GM23338 (cell line): ENCODE data around the gene ARAP1. TPM values are rescaled to one million over a fixed set of nuclear protein-coding genes. Genes with fewer than 3 reads are reported as not detected.

Experiments
- ATAC-seq: fragments of 200-7000 bp; cut with Tn5 transposase; 3 replicates; pipeline ENCODE4 v1.9.1; 2020
- DNase-seq: peaks from one replicate; pipeline ENCODE4 v3.0.0-alpha.2; 2015; ENCODE audit warnings: low spot score
- H2AFZ ChIP-seq: fragments of 200-600 bp; sonication (generic); 2 replicates; pipeline ENCODE4 v1.8.0; 2016; ENCODE audit warnings: antibody characterized with exemption, mild to moderate bottlenecking, moderate library complexity
- H3F3A ChIP-seq: fragments of 200-600 bp; sonication (generic); replicated peaks from 2 replicates; pipeline ENCODE4 v1.8.0; 2017; ENCODE audit warnings: antibody characterized with exemption, mixed run types, low read depth
- H3K27ac ChIP-seq: fragments of 200-600 bp; sonication (generic); 2 replicates; pipeline ENCODE4 v1.6.1; 2016; ENCODE audit warnings: low read depth
- H3K27me3 ChIP-seq: fragments of 200-600 bp; sonication (generic); 2 replicates; pipeline ENCODE4 v1.8.0; 2016; ENCODE audit warnings: mild to moderate bottlenecking, mixed run types, moderate library complexity; ENCODE audit not compliant: insufficient read depth
- H3K36me3 ChIP-seq: fragments of 200-600 bp; sonication (generic); 2 replicates; pipeline ENCODE4 v1.8.0; 2016; ENCODE audit warnings: mild to moderate bottlenecking; ENCODE audit not compliant: insufficient read depth
- H3K4me1 ChIP-seq: fragments of 200-600 bp; sonication (generic); 2 replicates; pipeline ENCODE4 v1.8.0; 2016; ENCODE audit warnings: mild to moderate bottlenecking, moderate library complexity; ENCODE audit not compliant: insufficient read depth
- H3K4me2 ChIP-seq: fragments of 200-600 bp; sonication (generic); 2 replicates; pipeline ENCODE4 v1.7.1; 2017; ENCODE audit warnings: mixed run types
- H3K4me3 ChIP-seq: fragments of 200-600 bp; sonication (generic); 2 replicates; pipeline ENCODE4 v1.6.1; 2016; ENCODE audit warnings: mixed run types
- H3K79me2 ChIP-seq: fragments of 200-600 bp; sonication (generic); replicated peaks from 2 replicates; pipeline ENCODE4 v1.8.0; 2017; ENCODE audit warnings: mild to moderate bottlenecking; ENCODE audit not compliant: insufficient read depth
- H3K9me2 ChIP-seq: fragments of 200-600 bp; sonication (generic); 2 replicates; pipeline ENCODE4 v1.8.0; 2017; ENCODE audit not compliant: insufficient read depth
- H4K20me1 ChIP-seq: fragments of 200-600 bp; sonication (generic); replicated peaks from 2 replicates; pipeline ENCODE4 v1.8.0; 2017; ENCODE audit warnings: mild to moderate bottlenecking; ENCODE audit not compliant: insufficient read depth
- H3K27ac Mint-ChIP-seq: 2 replicates; pipeline ENCODE4 v1.8.0; 2020; ENCODE audit warnings: inconsistent platforms, mild to moderate bottlenecking, moderate library complexity, mixed read lengths
- H3K27me3 Mint-ChIP-seq: 3 replicates; pipeline ENCODE4 v1.8.0; 2022; ENCODE audit warnings: low read depth, mild to moderate bottlenecking, moderate library complexity, mixed read lengths, inconsistent platforms; ENCODE audit not compliant: insufficient read depth, poor library complexity
- H3K36me3 Mint-ChIP-seq: 3 replicates; pipeline ENCODE4 v1.8.0; 2021; ENCODE audit warnings: low read depth, mild to moderate bottlenecking, inconsistent platforms, moderate library complexity, mixed read lengths
- H3K4me1 Mint-ChIP-seq: 3 replicates; pipeline ENCODE4 v1.8.0; 2020; ENCODE audit warnings: mild to moderate bottlenecking, inconsistent platforms, mixed read lengths
- H3K4me3 Mint-ChIP-seq: 3 replicates; pipeline ENCODE4 v1.8.0; 2021; ENCODE audit warnings: moderate library complexity, mild to moderate bottlenecking, inconsistent platforms, mixed read lengths
- H3K9me3 Mint-ChIP-seq: 3 replicates; pipeline ENCODE4 v1.8.0; 2020; ENCODE audit warnings: moderate library complexity, mild to moderate bottlenecking, inconsistent platforms, mixed read lengths
- CREB1 ChIP-seq: fragments of 250-450 bp; sonication (Bioruptor Pico); IDR thresholded peaks from 2 replicates; pipeline ENCODE4 v1.5.0; 2020; ENCODE audit warnings: low read depth, mild to moderate bottlenecking, moderate library complexity
- EZH2phosphoT487 ChIP-seq: fragments of 200-600 bp; sonication (generic); IDR thresholded peaks from one replicate; pipeline ENCODE4 v1.8.1; 2018; ENCODE audit warnings: antibody characterized with exemption; ENCODE audit not compliant: unreplicated experiment
- JUNB ChIP-seq: IDR thresholded peaks from one replicate; pipeline ENCODE4 v1.6.1; 2016; ENCODE audit warnings: antibody characterized with exemption; ENCODE audit not compliant: unreplicated experiment
- POLR2AphosphoS5 ChIP-seq: IDR thresholded peaks from 2 replicates; pipeline ENCODE4 v1.6.1; 2016; ENCODE audit warnings: antibody characterized with exemption, low read depth
- ZNF331 ChIP-seq: fragments of 250-450 bp; sonication (Bioruptor Pico); IDR thresholded peaks from 2 replicates; pipeline ENCODE4 v1.5.0; 2020; ENCODE audit warnings: low read depth, mild to moderate bottlenecking, moderate library complexity
- polyA plus RNA-seq: library from polyadenylated mRNA; unstranded; fragments of >200 nt; fragmentation: Nextera tagmentation; extraction: Ambion mirVana; gene quantifications from 2 replicates; pipeline ENCODE4 v1.2.1, GENCODE V29; 2016
- total RNA-seq: library from RNA; depleted of rRNA; stranded (reverse); fragments of >200 nt; shearing (Covaris generic); gene quantifications from 2 replicates; pipeline ENCODE4 v1.2.3, GENCODE V29; 2014
- TF ChIP-seq, protein P1 (sequence below): IDR thresholded peaks from one replicate; pipeline ENCODE4 v1.6.1; 2018; ENCODE audit warnings: antibody characterized with exemption; ENCODE audit not compliant: unreplicated experiment

Gene ARAP1
- total and polyA plus RNA-seq, 2 experiments from 2014 or later: 24.5 to 116 TPM

DNA sequence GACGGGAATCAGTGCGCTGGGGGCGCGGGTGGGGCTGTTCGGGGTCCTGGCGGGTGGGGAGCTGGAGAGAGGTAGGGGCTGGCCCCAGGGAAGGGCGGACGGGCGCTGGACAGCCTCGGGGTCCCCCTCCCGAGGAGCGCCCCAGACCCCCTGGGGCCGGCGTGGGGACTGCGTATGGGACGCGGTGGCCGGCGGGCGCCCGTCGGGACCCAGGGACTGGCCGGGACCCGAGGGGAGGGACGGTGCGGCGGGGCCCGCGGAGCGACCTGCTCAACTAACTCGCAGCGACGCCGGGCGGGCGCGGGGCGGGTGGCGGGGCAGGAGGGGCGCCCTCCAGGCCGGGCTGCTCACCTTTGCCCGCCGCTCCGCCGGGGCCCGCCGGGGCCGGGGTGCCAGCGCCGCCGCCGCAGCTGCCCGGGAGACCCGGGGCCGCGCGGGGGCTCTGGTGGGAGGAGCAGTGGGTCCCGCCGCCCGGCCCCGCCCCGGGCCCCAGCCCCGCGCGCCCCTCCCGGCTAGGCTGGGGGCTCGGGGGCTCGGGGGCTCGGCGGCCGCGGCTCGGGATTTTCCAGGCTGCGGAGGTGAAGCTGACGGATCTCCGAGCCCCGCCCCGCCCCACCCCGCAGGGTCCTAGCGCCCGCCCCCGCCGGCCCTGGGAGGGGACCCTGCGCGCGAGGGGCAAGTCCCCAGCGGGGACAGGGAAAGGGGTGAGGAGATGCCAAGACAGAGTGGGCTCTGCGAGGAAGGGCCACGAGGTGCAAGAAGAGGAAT, 29.3 kb upstream of the ARAP1 start:
- peak; percentile 49 for ATAC-seq
- peak; percentile 66 for DNase-seq
- peaks cover 10% of the 10 kb centered on the region; the same call in 1 of the 2 replicates for H3K4me1 ChIP-seq
- H3K4me3 ChIP-seq: peak overlapping the region; percentile 79
- Mint-ChIP-seq H3K9me3 (no peaks in the 10 kb centered on the region), H3K27me3 (peaks cover 13% of the 10 kb centered on the region), H3K4me3 (peak overlapping the region; percentile 79), H3K36me3 (no peaks in the 10 kb centered on the region; the same call in 2 of the 3 replicates), H3K27ac (no peak overlapping the region), H3K4me1 (peaks cover 27% of the 10 kb centered on the region)
- no peaks in the 10 kb centered on the region for H3K79me2 ChIP-seq
- no peak overlapping the region for H3K27ac ChIP-seq
- H4K20me1 ChIP-seq: no peaks in the 10 kb centered on the region
- H3K4me2 ChIP-seq: peak overlapping the region; percentile 89
- no peaks in the 10 kb centered on the region for H3F3A ChIP-seq
- H3K36me3 ChIP-seq: no peaks in the 10 kb centered on the region
- TF ChIP-seq, protein P1, sequence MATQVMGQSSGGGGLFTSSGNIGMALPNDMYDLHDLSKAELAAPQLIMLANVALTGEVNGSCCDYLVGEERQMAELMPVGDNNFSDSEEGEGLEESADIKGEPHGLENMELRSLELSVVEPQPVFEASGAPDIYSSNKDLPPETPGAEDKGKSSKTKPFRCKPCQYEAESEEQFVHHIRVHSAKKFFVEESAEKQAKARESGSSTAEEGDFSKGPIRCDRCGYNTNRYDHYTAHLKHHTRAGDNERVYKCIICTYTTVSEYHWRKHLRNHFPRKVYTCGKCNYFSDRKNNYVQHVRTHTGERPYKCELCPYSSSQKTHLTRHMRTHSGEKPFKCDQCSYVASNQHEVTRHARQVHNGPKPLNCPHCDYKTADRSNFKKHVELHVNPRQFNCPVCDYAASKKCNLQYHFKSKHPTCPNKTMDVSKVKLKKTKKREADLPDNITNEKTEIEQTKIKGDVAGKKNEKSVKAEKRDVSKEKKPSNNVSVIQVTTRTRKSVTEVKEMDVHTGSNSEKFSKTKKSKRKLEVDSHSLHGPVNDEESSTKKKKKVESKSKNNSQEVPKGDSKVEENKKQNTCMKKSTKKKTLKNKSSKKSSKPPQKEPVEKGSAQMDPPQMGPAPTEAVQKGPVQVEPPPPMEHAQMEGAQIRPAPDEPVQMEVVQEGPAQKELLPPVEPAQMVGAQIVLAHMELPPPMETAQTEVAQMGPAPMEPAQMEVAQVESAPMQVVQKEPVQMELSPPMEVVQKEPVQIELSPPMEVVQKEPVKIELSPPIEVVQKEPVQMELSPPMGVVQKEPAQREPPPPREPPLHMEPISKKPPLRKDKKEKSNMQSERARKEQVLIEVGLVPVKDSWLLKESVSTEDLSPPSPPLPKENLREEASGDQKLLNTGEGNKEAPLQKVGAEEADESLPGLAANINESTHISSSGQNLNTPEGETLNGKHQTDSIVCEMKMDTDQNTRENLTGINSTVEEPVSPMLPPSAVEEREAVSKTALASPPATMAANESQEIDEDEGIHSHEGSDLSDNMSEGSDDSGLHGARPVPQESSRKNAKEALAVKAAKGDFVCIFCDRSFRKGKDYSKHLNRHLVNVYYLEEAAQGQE: no peak
- TF ChIP-seq CREB1 (CRISPR knock-in tag) (no peak), EZH2phosphoT487 (no peak), POLR2AphosphoS5 (no peak), ZNF331 (no peak)
- H3K9me2 ChIP-seq: no peaks in the 10 kb centered on the region
- peak overlapping the region; percentile 96 for H2AFZ ChIP-seq
- H3K27me3 ChIP-seq: peaks cover 14% of the 10 kb centered on the region

DNA sequence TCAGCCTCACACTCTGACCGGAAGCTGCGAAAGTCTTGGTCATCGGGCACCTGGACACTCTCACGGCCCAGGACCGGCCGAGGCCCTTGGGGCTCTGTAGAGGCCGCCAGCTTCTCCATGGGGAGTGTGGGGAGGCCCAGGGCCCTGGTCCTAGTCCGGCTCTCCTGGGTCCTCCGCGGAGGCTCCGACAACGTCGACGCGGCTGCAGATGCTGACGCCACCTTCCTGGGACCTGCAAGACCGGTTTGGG, 28.8 kb upstream of the ARAP1 start:
- peaks cover 10% of the 10 kb centered on the region; the same call in 1 of the 2 replicates for H3K4me1 ChIP-seq
- H3K4me2 ChIP-seq: peak overlapping the region; percentile 89
- H3K79me2 ChIP-seq: no peaks in the 10 kb centered on the region
- Mint-ChIP-seq H3K4me1 (peaks cover 26% of the 10 kb centered on the region), H3K36me3 (no peaks in the 10 kb centered on the region; the same call in 2 of the 3 replicates), H3K27ac (no peak overlapping the region), H3K27me3 (peaks cover 13% of the 10 kb centered on the region), H3K4me3 (peak overlapping the region; percentile 69), H3K9me3 (no peaks in the 10 kb centered on the region)
- peak; percentile 43; the same call in 1 of the 2 replicates for TF ChIP-seq CREB1 (CRISPR knock-in tag)
- no peak for TF ChIP-seq JUNB
- H3K36me3 ChIP-seq: no peaks in the 10 kb centered on the region
- no peaks in the 10 kb centered on the region for H3K9me2 ChIP-seq
- H3K27ac ChIP-seq: no peak overlapping the region
- ATAC-seq: peak; percentile 13
- H3K27me3 ChIP-seq: peaks cover 14% of the 10 kb centered on the region
- no peaks in the 10 kb centered on the region for H3F3A ChIP-seq
- peak overlapping the region; percentile 79 for H3K4me3 ChIP-seq
- peak overlapping the region; percentile 94 for H2AFZ ChIP-seq
- H4K20me1 ChIP-seq: no peaks in the 10 kb centered on the region
- DNase-seq: peak; percentile 53
